Liver (tissue), 9 donors: Measurements from ENCODE around the gene COPA. TPM values are rescaled to one million over a fixed set of nuclear protein-coding genes. Genes with fewer than 3 reads are reported as not detected.

Experiments used
- DNase-seq: peaks from one replicate; pipeline ENCODE4 v3.0.0-alpha.2; 2017; ENCODE audit warnings: low spot score
- H3K27ac ChIP-seq, 2 donors: one replicate each; pipeline ENCODE4 v1.7.0; 2013; ENCODE audit warnings: inconsistent platforms in 2 of 2, low read length in 2 of 2, control low read depth in 1 of 2, low read depth in 1 of 2, mild to moderate bottlenecking in 1 of 2
- H3K27me3 ChIP-seq, 4 donors: one replicate each; pipeline versions ENCODE4 v1.6.1 to v1.7.0; 2013; ENCODE audit warnings: low read length in 3 of 4, inconsistent platforms in 1 of 4, mild to moderate bottlenecking in 1 of 4, moderate library complexity in 1 of 4; ENCODE audit not compliant: control insufficient read depth in 4 of 4, insufficient read depth in 4 of 4
- H3K36me3 ChIP-seq, 4 donors: one replicate each; pipeline versions ENCODE4 v1.6.1 to v1.7.0; 2013; ENCODE audit warnings: low read length in 3 of 4, mild to moderate bottlenecking in 3 of 4, low read depth in 1 of 4, moderate library complexity in 1 of 4; ENCODE audit not compliant: control insufficient read depth in 4 of 4, insufficient read depth in 3 of 4
- H3K4me1 ChIP-seq, 4 donors: one replicate each; pipeline versions ENCODE4 v1.6.1 to v1.7.0; 2013; ENCODE audit warnings: low read length in 3 of 4, mild to moderate bottlenecking in 3 of 4, moderate library complexity in 1 of 4; ENCODE audit not compliant: control insufficient read depth in 4 of 4, insufficient read depth in 4 of 4
- H3K4me3 ChIP-seq, 3 donors: one replicate each; pipeline versions ENCODE4 v1.6.1 to v1.7.0; 2013; ENCODE audit warnings: low read length in 3 of 3, control low read depth in 1 of 3, low read depth in 1 of 3, mild to moderate bottlenecking in 1 of 3
- H3K9ac ChIP-seq, 2 donors: one replicate each; pipeline ENCODE4 v1.7.0; 2013; ENCODE audit warnings: low read length in 2 of 2, mild to moderate bottlenecking in 2 of 2, moderate library complexity in 2 of 2, control low read depth in 1 of 2, low read depth in 1 of 2
- H3K9me3 ChIP-seq, 4 donors: one replicate each; pipeline versions ENCODE4 v1.6.1 to v1.7.0; 2013; ENCODE audit warnings: low read length in 3 of 4; ENCODE audit not compliant: control insufficient read depth in 4 of 4
- ATF3 ChIP-seq: IDR thresholded peaks from 2 replicates; pipeline ENCODE4 v1.6.1; 2016; ENCODE audit warnings: antibody characterized with exemption
- CTCF ChIP-seq: fragments of 150-350 bp; IDR thresholded peaks from 2 replicates; pipeline ENCODE4 v1.5.1; 2017; ENCODE audit warnings: improper control_type of control experiment, low read depth, low read length; ENCODE audit not compliant: missing input control
- EGR1 ChIP-seq, 2 donors: IDR thresholded peaks; 2 replicates each; pipeline ENCODE4 v1.6.1; 2016 to 2018; ENCODE audit warnings: antibody characterized with exemption in 2 of 2, low read depth in 2 of 2
- FOXA1 ChIP-seq: IDR thresholded peaks from 2 replicates; pipeline ENCODE4 v1.6.1; 2016; ENCODE audit warnings: antibody characterized with exemption
- GABPA ChIP-seq, 2 donors: IDR thresholded peaks in 1 of 2; conservative IDR thresholded peaks in 1 of 2; 2 replicates each; pipeline ENCODE4 v1.6.1; 2016; ENCODE audit warnings: antibody characterized with exemption in 2 of 2, mild to moderate bottlenecking in 1 of 2, moderate library complexity in 1 of 2
- HNF4G ChIP-seq: IDR thresholded peaks from 2 replicates; pipeline ENCODE4 v1.6.1; 2016; ENCODE audit warnings: antibody characterized with exemption
- JUND ChIP-seq, 2 donors: IDR thresholded peaks; 2 replicates each; pipeline ENCODE4 v1.6.1; 2016; ENCODE audit warnings: antibody characterized with exemption in 2 of 2
- NR2F2 ChIP-seq: IDR thresholded peaks from 2 replicates; pipeline ENCODE4 v1.6.1; 2016; ENCODE audit warnings: antibody characterized with exemption
- REST ChIP-seq: IDR thresholded peaks from 2 replicates; pipeline ENCODE4 v1.6.1; 2016; ENCODE audit warnings: antibody characterized with exemption, mild to moderate bottlenecking
- SP1 ChIP-seq: IDR thresholded peaks from 2 replicates; pipeline ENCODE4 v1.6.1; 2018; ENCODE audit warnings: antibody characterized with exemption, mild to moderate bottlenecking
- TAF1 ChIP-seq: conservative IDR thresholded peaks from 2 replicates; pipeline ENCODE4 v1.6.1; 2016; ENCODE audit warnings: antibody characterized with exemption, mild to moderate bottlenecking
- YY1 ChIP-seq: IDR thresholded peaks from 2 replicates; pipeline ENCODE4 v1.6.1; 2016; ENCODE audit warnings: antibody characterized with exemption, mild to moderate bottlenecking
- ZBTB33 ChIP-seq: IDR thresholded peaks from 2 replicates; pipeline ENCODE4 v1.6.1; 2016; ENCODE audit warnings: antibody characterized with exemption
- WGBS: extraction: QIAGEN DNeasy Blood & Tissue Kit; methylation state at CpG from one replicate; pipeline ENCODE4 v1.1.7; 2013; 5-methylcytosine and 5-hydroxymethylcytosine counted together
- polyA plus RNA-seq, 2 donors: library from polyadenylated mRNA; stranded (reverse) in 1 of 2; unstranded in 1 of 2; fragments of 200-250 nt in 1 of 2; fragments of >200 nt in 1 of 2; fragmentation: Nextera tagmentation in 1 of 2; extraction: Ambion mirVana in 1 of 2; gene quantifications; one replicate each; pipeline versions ENCODE4 v1.2.1 to v1.2.3, GENCODE V29; 2013 to 2015
- total RNA-seq, 2 donors: library from RNA; depleted of rRNA; stranded (reverse); fragments of >200 nt; gene quantifications; one replicate each; pipeline ENCODE4 v1.2.3, GENCODE V29; 2014
- donor health status: healthy.
- donor health status: healthy.
- donor health status: healthy.
- donor health status: healthy.
- donor health status: healthy.

Gene COPA
- total and polyA plus RNA-seq, 4 donors: 46.8 to 145 (median 75.9) TPM

GRCh38 chr1:160342526-160342925 is 524 bp downstream of the COPA start:
- TF ChIP-seq GABPA (IDR thresholded peaks at IDR 0.05 in 1 of 2, conservative IDR thresholded peaks at IDR 0.05 in 1 of 2) (no peak), NR2F2 (no peak), EGR1 (IDR thresholded peaks at IDR 0.05; ENCODE audit: low read depth in 2 of 2) (no peak), ATF3 (no peak)
- WGBS: under 1% methylated on average over 7 of the region's 7 CpGs
- Histone ChIP-seq H3K9ac (peak overlapping the region; percentile 95 to 97), H3K4me1 (peaks cover 7 to 32% (median 20%) of the 10 kb centered on the region in 4 donors), H3K27me3 (no peaks in the 10 kb centered on the region), H3K9me3 (no peaks in the 10 kb centered on the region), H3K27ac (peak overlapping the region; percentile 78 to 79), H3K36me3 (peaks cover 3 to 26% (median 24%) of the 10 kb centered on the region in 4 donors), H3K4me3 (peak overlapping the region; percentile 88 to 96 (median 92))
- DNase-seq: peak; percentile 39

GRCh38 chr1:160340866-160341265 is 2.2 kb downstream of the COPA start:
- Histone ChIP-seq H3K27ac (peak overlapping the region; percentile 28 to 42), H3K27me3 (no peaks in the 10 kb centered on the region), H3K36me3 (peaks cover 3 to 37% (median 33%) of the 10 kb centered on the region in 4 donors), H3K4me1 (peaks cover 7 to 32% (median 20%) of the 10 kb centered on the region in 4 donors), H3K4me3 (no peak overlapping the region), H3K9me3 (no peaks in the 10 kb centered on the region), H3K9ac (peak overlapping the region in 1 of 2 donors; percentile 53)
- TF ChIP-seq FOXA1: no peak
- TF ChIP-seq SP1: no peak
- TF ChIP-seq REST: no peak
- no peak for TF ChIP-seq CTCF
- TF ChIP-seq GABPA (IDR thresholded peaks at IDR 0.05 in 1 of 2, conservative IDR thresholded peaks at IDR 0.05 in 1 of 2): no peak
- no peak for TF ChIP-seq ZBTB33
- TF ChIP-seq ATF3: no peak
- TF ChIP-seq JUND (IDR thresholded peaks at IDR 0.05): no peak
- no peak for TF ChIP-seq HNF4G
- no peak for TF ChIP-seq EGR1 (IDR thresholded peaks at IDR 0.05; ENCODE audit: low read depth in 2 of 2)
- TF ChIP-seq YY1: no peak
- no peak for TF ChIP-seq TAF1
- no peak for DNase-seq
- 49% methylated on average over 2 of the region's 2 CpGs for WGBS
